Measurements from ENCODE around the gene GALNT1.

The GALNT1 gene

GRCh38 chr18:35682281-35682867 is 100.8 kb downstream of the GALNT1 start:
- no peak for DNase-seq

DNA sequence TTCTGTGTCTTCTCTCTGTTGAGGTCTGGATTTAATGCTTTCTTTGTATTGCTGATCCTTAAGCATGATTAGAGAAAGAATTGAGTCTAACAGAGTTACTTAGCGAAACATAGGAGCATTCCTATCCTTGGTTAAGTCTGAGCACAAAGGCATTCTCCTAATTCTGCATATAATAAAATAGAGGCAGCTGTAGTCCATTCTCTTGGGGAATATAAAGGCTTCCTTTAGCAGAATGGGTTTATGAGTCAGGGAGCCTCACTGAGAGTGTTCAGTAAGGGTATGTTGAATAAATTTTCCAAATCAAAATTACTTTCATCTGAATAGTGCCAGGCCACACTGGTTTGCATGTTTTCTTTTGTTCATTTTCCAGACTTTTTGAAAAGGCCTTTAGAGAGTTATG is 101.5 kb downstream of the GALNT1 start:
- DNase-seq, result no peak

DNA sequence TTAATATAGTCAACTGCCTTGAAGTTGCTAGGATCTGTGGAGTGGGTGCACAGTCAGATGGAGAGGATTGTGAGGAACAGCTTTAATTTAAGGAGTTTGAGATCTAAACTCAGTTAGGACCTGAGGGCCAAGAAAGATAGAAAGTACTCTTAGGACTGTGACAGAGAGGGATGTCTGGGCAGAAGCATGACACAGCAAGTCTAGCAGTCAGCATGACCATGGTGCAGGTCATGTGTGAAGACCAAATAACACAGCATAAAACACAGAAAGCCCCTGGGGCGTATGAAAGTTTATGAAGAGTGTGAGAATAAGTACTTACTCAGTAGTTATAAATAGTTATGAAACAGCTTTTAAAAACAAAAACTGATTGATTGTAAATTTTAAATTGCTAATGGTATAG is 107.2 kb downstream of the GALNT1 start:
- DNase-seq, result no peak

- no peak for DNase-seq
These were observed 108.2 kb downstream of the GALNT1 start for GRCh38 chr18:35689728-35690127.

DNA sequence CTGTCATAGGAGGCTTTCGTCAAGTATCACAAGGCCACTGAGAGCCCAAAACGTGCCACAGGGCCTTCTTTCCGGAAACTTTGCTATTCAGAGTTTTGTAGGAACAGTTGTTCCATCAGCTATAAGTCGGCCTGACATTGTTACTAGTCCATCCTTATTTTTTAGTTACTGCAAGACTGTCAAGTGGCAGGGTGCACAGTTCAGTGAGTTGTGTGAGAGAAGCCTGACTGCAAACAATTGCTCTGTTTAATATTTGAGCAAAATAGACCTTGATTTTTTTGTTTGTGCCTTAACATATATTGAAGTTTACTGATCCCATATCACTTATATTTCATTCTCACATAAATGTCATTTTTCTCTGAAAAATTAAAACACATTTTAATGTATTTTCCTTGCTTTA is 110.1 kb downstream of the GALNT1 start:
- no peak for DNase-seq

DNA sequence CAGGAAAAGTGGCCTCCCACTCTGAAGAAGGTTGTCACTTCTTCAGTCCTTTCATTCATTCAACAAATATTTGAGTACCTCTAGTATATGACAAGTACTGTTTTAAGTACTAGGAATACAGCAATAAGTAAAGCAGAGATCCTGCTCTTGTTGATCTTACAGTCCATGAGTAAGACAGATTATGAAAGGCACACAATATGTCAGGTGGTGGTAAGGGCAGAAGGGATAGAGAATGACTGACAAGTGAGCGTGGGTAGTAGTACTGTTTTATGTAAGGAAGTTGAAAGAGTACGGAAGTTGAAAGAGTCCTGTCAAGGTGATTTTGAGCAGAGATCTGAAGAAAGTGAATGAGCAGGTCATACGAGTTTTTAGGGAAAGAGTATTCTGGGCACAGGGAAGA is 111.3 kb downstream of the GALNT1 start:
- no peak for DNase-seq

- DNase-seq, result no peak
These were observed 112.3 kb downstream of the GALNT1 start for GRCh38 chr18:35693829-35694228.

GRCh38 chr18:35694808-35695207 is 113.3 kb downstream of the GALNT1 start:
- peak in 1 of 5 experiments; percentile 16 for DNase-seq

DNA sequence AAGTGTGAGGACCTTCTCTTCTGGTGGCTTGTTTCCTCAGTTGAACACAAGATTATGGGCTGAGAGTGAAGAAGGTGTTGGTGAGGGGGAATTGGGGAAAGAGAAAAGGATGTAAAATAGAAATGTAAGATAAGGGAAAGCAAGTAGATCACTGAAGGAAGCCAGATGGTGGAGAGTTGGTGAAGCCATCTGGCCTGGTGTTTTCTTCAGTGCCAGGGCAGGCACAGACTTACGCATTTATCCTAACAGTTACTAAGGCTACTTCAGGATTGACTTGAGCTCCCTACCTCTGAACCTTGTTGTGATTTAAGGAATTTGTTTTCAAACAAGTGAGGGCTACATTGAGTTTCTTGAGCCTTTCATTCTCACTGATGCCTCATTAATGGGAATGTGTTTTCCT is 113.8 kb downstream of the GALNT1 start:
- DNase-seq, result no peak

- DNase-seq, result no peak
These were observed 114.3 kb downstream of the GALNT1 start for GRCh38 chr18:35695803-35696202.

GRCh38 chr18:35696307-35696706 is 114.8 kb downstream of the GALNT1 start:
- no peak for DNase-seq

- DNase-seq, result no peak
These were observed 116.3 kb downstream of the GALNT1 start for GRCh38 chr18:35697869-35698268.

DNA sequence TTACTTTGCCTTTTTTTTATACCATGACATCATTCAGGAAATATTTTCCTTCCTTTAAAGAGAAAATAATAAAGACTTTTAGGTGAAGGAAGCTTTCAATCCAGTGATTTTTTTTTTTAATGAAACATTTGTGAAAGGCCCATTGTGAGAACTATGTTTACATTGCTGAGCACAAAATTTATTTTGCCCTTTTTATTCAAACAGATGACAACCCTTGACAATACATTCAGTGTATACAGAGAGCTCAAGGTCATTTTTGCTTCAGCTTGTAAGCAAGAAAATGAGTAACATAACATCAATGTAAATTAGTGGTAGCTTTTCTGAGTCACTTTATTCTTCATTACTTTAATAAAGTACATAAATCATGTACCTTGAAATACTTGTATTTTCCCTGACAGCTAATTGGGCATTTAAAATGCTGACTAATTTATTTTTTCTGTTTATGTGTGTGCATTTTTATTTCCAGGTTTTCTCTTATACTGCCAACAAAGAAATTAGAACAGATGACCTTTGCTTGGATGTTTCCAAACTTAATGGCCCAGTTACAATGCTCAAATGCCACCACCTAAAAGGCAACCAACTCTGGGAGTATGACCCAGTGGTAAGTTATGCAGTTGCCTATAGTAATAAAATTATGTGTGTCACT is 121.6 kb downstream of the GALNT1 start:
- DNase-seq, result no peak

DNA sequence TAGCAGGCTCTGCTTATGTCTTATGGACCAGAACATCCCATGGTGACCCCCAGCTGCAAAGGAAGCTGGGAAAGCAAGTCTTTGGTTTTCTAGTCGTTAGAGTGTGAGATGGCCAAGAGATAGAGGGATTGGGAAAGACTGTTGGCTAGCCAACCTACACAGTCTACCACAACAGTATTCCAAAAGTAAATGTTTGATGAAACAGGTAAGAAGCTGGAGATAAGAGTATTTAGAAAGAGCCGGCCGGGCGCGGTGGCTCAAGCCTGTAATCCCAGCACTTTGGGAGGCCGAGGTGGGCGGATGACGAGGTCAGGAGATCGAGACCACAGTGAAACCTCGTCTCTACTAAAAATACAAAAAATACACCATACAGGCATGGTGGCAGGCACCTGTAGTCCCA is 124.4 kb downstream of the GALNT1 start:
- DNase-seq, result no peak

DNA sequence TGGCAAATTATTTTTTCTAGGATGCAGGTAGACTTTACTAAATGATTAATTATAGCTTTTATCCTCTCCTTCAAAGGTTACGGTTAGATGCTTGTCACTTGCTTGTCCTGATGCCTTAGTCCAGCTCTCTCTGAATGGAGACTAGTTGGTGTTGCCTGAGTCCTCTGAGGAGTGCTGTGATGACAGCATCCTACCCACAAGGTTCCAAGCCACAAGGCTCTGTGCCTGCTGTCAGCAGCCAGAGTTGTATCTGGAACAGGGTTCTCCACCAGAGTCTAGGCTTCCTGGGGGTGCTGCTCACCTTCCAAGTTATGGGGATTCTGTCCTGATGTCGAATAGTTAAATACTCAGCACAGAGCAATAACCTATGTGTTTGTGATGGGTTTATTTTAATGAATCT is 125.7 kb downstream of the GALNT1 start:
- DNase-seq, result no peak

GRCh38 chr18:35707674-35708073 is 126.1 kb downstream of the GALNT1 start:
- DNase-seq, result no peak

GRCh38 chr18:35710581-35710980 is 129.0 kb downstream of the GALNT1 start:
- DNase-seq, result no peak

DNA sequence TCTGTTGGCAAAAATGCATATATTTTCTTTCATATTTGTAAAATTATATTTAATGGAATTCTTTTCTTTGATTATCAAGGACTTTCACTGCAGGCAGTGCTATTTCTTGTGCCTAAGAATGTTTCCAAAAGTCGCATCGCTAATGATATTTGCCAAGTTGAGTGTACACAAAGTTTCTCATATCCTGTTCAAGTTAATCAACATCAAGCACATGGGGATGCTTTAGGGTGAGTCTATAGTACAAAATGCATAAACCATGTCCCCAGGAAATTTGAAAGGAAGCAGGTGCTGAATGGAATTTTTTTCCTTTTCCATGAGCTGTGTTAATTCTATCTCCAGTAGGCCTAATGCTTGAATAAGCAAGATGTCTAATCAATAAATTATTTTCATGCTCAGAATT is 129.7 kb downstream of the GALNT1 start:
- DNase-seq, result no peak

GRCh38 chr18:35713545-35713944 is 132.0 kb downstream of the GALNT1 start:
- no peak for DNase-seq

DNA sequence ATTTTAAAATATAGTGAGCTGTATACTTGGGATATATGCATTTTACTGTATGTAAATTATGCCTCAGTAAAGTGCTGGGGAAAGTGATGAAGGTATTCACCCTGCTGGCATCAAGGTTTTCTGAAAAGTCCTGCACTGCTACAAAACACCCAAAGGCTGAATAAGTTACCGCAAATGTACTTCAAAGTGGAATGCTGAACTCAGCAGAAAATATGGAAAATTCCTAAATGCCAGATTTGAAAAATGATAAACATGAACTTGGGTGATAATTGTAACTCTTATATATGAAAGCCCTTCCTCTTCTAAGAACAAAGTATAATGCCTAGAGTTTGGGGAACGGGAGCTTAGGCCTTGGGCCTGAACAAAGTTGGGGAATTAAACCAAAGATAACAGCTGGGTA is 133.0 kb downstream of the GALNT1 start:
- no peak for DNase-seq

DNA sequence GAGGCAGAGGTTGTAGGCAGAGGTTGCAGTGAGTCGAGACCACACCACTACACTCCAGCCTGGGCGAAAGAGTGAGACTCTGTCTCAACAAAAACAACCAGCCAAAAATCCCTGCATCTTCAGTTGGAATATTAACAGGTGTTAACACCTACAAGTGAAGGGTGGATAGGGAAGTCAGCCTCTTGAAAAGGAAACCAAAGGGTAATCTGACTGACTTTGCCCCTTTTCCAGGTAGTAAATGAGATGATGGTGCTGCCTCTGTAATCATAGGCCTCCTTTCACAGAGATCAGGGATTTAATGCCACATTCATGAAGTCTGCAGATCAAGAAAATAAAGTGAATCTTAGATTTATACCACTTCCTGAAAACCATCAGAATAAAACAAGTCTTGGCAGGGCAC is 133.6 kb downstream of the GALNT1 start:
- DNase-seq, result no peak

GRCh38 chr18:35716169-35716831 is 134.8 kb downstream of the GALNT1 start:
- no peak for DNase-seq

GRCh38 chr18:35717182-35717581 is 135.6 kb downstream of the GALNT1 start:
- DNase-seq, result no peak

GRCh38 chr18:35721431-35722081 is 140.0 kb downstream of the GALNT1 start:
- DNase-seq, result no peak
